ENCODE data around the gene MFSD12.

- TF ChIP-seq CTCF (conservative IDR thresholded peaks at IDR 0.05; ENCODE audit: low read length) (no peak), EZH2phosphoT487 (IDR thresholded peaks at IDR 0.05; ENCODE audit: borderline replicate concordance) (no peak)
Observed at GRCh38 chr19:3536429-3537100, 20.8 kb downstream of the MFSD12 start.

Data from Loucy (cell line).